HG03521 (cell line): ENCODE measurements around the gene DLG3.

ENCODE experiments used
- ATAC-seq: cut with Tn5 transposase; IDR thresholded peaks from one replicate; pipeline ENCODE4 v1.9.1; 2021; ENCODE audit warnings: mild to moderate bottlenecking, moderate library complexity; ENCODE audit not compliant: unreplicated experiment

DLG3 gene

GRCh38 chrX:70437011-70437410 lies 7.6 kb upstream of the DLG3 start:
- ATAC-seq = no peak

- ATAC-seq = no peak
These were observed 6.5 kb upstream of the DLG3 start for GRCh38 chrX:70437921-70438665.

GRCh38 chrX:70439016-70439415 lies 5.6 kb upstream of the DLG3 start:
- no peak for ATAC-seq

GRCh38 chrX:70442224-70442623 lies 2.4 kb upstream of the DLG3 start:
- ATAC-seq = no peak

GRCh38 chrX:70444946-70445656 lies 466 bp downstream of the DLG3 start:
- ATAC-seq = no peak

- no peak for ATAC-seq
These were observed 1.3 kb downstream of the DLG3 start for GRCh38 chrX:70445951-70446350.

- ATAC-seq = no peak
These were observed 2.0 kb downstream of the DLG3 start for GRCh38 chrX:70446380-70447350.

- no peak for ATAC-seq
These were observed 4.9 kb downstream of the DLG3 start for GRCh38 chrX:70449457-70449966.

- no peak for ATAC-seq
These were observed 7.6 kb downstream of the DLG3 start for GRCh38 chrX:70452143-70452733.

GRCh38 chrX:70453024-70453618 lies 8.5 kb downstream of the DLG3 start:
- ATAC-seq = no peak

- peak; percentile 50 for ATAC-seq
These were observed 10.1 kb downstream of the DLG3 start for GRCh38 chrX:70454441-70455365.

- ATAC-seq = peak; percentile 2
These were observed 10.9 kb downstream of the DLG3 start for GRCh38 chrX:70455366-70456202.

GRCh38 chrX:70456256-70456655 lies 11.6 kb downstream of the DLG3 start:
- no peak for ATAC-seq

GRCh38 chrX:70461026-70461425 lies 16.4 kb downstream of the DLG3 start:
- ATAC-seq = no peak

GRCh38 chrX:70464051-70464450 lies 19.4 kb downstream of the DLG3 start:
- no peak for ATAC-seq

- ATAC-seq = no peak
These were observed 22.3 kb downstream of the DLG3 start for GRCh38 chrX:70466968-70467367.

- no peak for ATAC-seq
These were observed 24.1 kb downstream of the DLG3 start for GRCh38 chrX:70468709-70469108.

- no peak for ATAC-seq
These were observed 26.2 kb downstream of the DLG3 start for GRCh38 chrX:70470850-70471289.
